NCI-H2081 treated with DMSO at 0.1 percent for 48 hours (cell line): ENCODE results near the gene SLC35E4.

Experiments used
- DNase-seq: peaks from one replicate; lab custom pipeline; 2025; lab: John Stamatoyannopoulos, UW

Gene SLC35E4

DNA sequence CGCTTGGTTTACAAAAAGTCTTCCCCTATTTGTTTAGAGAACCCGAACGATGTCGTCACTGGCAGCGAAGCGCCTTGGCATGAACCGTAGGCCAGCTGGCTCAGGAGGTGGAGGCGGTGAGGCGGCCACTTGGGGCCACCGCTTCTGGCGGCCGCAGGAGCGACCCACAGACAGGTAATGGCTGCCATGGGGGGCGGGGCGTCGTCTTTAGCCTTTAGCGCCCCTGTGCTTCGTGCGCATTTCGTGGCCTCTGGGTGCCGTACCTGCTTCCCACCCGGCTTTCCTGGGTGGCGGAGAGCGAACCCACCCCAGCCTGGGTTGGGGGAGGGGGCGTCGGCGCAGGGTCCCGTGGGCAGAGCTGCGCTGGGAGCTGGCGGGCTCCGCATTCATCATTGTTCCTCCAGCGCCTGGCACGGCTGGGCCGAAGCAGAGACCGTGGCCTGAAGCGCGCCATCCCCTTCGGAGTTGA lies 58.6 kb downstream of the SLC35E4 start:
- DNase-seq = no peak

DNA sequence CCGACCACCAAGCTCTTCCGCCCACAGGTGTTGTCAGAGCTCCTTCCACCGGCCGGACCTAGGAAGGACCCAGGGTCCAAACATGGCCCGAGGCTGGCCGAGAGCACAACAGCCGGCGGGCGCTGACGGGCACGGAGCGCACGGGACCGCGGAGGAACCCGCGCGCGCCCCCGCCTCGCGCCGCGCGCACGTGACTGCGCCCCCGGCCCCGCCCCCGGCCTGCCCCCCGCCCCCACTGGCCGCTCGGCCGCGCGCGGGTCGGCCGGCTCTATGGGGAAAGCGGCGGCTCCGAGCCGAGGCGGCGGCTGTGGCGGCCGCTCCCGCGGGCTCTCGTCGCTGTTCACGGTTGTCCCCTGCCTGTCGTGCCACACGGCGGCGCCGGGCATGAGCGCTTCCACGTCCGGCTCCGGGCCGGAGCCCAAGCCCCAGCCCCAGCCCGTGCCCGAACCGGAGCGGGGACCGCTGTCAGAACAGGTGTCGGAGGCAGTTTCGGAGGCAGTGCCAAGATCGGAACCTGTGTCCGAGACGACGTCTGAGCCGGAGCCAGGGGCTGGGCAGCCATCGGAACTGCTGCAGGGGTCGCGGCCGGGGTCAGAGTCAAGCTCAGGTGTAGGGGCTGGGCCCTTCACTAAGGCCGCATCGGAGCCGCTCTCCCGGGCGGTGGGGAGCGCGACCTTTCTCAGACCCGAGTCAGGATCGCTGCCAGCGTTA lies 59.2 kb downstream of the SLC35E4 start, which contains the start of gene OSBP2:
Gene OSBP2 (plus strand): TSS at position 235 of the 711 bp plus-strand sequence. CDS start 36 bp downstream, at position 271.
- no peak for DNase-seq

DNA sequence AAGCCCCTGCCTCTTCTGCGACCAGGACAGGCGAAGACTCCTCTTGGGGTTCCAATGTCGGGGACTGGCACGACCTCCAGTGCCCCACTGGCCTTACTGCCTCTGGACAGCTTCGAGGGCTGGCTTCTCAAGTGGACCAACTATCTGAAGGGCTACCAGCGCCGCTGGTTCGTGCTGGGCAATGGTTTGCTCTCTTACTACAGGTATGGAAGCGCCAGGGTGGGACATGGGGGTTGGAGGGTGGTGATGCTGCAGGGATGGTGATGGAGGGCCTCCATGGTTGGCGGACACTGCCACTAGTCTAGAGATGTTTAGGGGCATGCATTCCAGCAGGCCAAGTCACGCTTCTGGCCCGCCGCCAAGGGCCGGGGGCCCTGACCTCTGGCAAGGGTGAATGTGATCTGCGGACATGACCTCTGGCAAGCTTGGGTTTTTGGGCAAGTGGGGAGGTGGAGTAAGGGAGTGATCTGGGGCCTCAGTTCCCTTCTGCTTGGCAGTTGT lies 59.8 kb downstream of the SLC35E4 start:
- DNase-seq = no peak

DNA sequence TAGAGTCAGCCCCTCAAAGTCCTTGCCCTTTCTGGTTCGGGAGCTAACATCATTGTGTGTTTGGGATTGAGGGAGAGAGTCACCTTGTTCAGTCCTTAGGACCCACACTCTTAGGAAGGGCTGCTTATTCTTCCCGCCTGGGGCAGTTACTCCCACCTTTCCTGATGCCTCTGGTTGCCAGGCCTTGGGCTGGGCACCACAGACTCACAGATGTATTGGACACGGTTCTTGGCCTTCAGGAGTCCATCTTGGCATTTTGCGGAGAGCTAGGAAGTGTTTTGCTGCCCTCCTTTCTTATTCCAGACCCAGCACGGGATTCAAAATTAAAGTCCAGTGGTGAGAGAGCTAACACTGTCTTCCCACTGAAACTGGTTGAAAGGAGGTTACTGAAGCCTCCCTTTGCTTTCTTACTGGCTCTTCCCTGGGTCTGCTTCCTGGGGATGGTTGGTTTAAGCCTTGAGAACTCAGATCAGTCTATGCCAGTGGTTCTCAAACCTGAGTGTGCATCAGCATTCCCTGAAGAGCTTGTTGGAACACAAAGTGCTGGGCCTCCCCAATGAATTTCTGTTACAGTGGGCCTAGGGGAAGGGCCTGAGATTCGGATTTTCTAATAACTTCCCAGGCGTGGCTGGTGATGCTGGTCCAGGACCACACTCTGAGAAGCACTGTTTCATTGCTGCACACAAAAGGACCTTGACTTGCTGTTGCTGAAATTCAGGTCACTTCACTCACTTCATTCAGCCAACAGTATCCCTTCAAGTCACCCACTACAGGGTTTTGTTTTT lies 60.5 kb downstream of the SLC35E4 start:
- DNase-seq = no peak
